IMR-90 (cell line): ENCODE measurements around the gene ENAH.

ENCODE experiments used
- BHLHE40 ChIP-seq: fragments of 150-350 bp; IDR thresholded peaks from 2 replicates; pipeline ENCODE4 v1.6.1; 2016; ENCODE audit warnings: mild to moderate bottlenecking, low read depth, low read length
- TF ChIP-seq, protein P1 (sequence below): conservative IDR thresholded peaks from 2 replicates; pipeline ENCODE4 v1.5.1; 2012; ENCODE audit warnings: mild to moderate bottlenecking, low read depth, low read length, improper control_type of control experiment

DNA sequence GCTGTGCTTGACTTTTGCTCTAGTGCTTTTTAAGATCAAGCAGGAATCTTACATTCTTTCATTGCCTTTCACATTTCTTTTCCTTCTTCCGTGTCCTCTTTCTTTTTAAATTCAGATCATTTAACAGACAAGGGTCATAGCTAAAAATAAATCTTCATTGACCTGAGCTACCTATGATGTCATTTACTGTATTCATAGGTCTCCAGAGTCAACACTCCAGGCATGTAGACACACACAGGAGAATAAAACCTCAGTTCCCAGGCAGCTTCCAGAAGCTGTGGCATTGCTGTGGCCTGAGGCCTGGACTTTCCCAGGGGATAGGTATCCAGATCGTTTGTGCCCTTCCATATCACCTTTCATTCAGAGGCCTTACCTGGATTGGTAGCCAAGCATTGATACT lies 38.5 kb upstream of the ENAH start:
- TF ChIP-seq, protein P1, sequence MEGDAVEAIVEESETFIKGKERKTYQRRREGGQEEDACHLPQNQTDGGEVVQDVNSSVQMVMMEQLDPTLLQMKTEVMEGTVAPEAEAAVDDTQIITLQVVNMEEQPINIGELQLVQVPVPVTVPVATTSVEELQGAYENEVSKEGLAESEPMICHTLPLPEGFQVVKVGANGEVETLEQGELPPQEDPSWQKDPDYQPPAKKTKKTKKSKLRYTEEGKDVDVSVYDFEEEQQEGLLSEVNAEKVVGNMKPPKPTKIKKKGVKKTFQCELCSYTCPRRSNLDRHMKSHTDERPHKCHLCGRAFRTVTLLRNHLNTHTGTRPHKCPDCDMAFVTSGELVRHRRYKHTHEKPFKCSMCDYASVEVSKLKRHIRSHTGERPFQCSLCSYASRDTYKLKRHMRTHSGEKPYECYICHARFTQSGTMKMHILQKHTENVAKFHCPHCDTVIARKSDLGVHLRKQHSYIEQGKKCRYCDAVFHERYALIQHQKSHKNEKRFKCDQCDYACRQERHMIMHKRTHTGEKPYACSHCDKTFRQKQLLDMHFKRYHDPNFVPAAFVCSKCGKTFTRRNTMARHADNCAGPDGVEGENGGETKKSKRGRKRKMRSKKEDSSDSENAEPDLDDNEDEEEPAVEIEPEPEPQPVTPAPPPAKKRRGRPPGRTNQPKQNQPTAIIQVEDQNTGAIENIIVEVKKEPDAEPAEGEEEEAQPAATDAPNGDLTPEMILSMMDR, result no peak
- TF ChIP-seq BHLHE40, result no peak
